Skin of body (tissue), 2 donors: ENCODE measurements around the gene GDI2. TPM values are rescaled to one million over a fixed set of nuclear protein-coding genes. Genes with fewer than 3 reads are reported as not detected.
"Not testable (repeated sequence)": the region's sequence is repeated elsewhere in the genome, so short reads cannot be mapped to it uniquely, and the experiment has no call there.

Experiments used
- DNase-seq: peaks from one replicate; lab custom pipeline; 2025; lab: John Stamatoyannopoulos, UW
- total RNA-seq: library from RNA; depleted of rRNA; stranded (reverse); fragments of >200 nt; gene quantifications from one replicate; pipeline ENCODE4 v1.2.3, GENCODE V29; 2014

GDI2 gene
- total RNA-seq, 1 donor from 2014 or later = 307 TPM

DNA sequence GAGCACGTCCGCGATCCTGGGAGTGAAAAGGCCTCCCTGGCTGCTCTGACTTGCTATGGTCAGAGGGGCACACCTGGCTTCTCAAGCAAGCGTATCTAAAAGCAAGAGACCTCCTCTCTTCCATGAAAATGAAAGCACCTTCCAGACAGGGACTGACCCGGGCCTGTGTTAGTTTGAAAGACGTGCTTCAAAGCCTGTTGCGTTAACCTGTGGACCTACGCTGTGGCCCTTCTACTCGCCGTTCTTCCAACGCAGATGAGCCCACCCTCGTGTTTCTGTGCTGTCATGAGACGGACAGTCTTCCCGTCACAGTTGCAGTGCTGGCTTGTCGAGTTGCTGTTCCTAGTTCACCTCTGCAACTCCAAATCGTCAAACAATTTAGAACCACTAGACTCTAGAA, 15.5 kb upstream of the GDI2 start:
- DNase-seq = no peak

DNA sequence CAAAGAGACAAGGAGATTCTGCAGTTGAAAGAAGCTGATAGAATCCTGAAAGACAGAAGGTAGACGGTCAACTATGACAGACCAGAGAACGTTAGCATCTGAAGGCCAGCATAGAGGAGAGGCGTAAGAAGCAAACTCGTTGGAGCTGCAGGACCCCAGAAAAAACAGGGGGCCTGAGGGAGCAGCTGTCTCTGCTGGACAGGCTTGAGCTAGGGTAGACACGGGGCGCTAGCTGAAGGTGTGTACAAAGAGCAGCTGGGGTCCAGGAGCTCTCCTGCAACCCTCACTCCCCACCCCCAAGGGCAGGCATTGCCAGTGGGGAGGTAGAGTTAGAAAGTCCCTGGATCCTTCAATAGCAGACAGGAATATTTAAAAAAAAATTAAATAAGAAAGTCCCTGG, 14.6 kb upstream of the GDI2 start:
- no peak for DNase-seq

DNA sequence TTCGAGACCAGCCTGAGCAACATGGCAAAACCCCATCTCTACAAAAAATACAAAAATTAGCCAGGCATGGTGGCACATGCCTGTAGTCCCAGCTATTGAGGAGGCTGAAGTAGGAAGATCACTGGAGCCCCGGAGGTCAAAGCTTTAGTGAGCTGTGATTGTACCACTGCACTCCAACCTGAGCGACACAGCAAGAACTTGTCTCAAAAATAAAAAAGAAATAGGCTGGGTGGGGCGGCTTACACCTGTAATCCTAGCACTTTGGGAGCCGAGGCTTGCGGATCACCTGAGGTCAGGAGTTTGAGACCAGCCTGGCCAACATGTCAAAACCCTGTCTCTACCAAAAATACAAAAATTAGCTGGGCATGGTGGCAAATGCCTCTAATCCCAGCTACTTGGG, 13.3 kb upstream of the GDI2 start:
- DNase-seq = not testable (repeated sequence)

DNA sequence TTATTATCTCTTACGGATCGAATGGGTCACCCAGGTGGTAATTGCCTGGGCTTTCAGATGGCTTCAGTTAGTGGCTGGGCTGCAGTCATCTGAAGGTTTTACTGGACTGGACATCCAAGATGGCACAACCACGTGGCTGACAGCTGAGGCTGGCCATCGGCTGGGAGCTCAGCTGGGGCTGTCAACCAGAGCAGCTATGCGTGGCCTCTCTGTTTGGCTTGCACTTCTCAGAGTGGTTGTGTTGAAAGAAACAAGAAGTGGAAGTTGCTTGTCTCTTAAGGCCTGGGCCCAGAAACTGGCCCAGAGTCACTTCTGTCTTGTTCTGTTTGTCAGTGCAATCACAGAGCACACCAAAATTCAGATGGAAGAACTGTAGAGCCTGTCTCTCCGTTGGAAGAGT, 5.7 kb upstream of the GDI2 start:
- no peak for DNase-seq

DNA sequence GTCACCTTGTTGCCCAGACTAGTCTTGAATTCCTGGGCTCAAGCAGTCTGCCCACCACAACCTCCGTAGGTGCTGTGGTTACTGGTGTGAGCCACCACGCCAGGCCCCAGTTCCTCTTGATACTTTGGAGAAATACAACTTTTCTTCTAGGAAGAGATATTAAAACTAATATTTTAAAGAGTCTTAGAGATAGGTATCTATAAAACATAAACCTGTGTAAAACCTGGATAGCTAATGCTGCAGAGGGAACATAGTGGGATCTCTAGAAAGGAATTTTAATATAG, 4.8 kb upstream of the GDI2 start:
- DNase-seq = no peak

DNA sequence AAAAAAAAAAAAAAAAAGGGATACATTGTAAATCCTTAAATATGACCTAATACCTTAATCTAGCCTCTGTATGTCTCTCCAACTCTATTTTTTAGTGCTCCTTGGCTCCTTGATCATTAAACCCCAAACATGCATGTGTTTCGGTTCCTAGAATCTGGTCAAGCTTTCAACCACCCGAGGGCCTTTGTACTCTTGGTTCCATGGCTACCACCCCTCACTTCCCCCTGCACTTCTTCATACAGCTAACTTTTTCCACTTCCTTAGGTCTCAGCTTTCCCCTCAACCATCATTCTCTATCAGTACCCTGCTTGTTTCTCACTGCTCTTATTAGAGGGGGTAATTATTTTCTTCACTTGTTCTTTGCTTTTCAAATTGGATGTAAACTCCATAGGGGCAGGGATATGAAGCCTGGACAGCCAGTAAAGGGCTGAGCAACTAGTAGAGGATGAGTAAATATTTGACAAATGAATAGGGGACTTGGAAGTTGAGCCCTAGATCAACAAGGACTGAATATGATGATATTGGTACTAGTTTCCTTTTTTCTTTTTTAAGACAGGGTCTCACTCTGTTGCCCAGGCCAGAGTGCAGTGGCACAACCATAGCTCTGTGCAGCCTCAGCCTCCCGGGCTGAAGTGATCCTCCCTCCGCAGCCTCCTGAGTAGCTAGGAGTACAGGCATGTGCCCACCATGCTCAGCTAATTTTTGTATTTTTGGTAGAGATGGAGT, 4.3 kb upstream of the GDI2 start:
- no peak for DNase-seq

DNA sequence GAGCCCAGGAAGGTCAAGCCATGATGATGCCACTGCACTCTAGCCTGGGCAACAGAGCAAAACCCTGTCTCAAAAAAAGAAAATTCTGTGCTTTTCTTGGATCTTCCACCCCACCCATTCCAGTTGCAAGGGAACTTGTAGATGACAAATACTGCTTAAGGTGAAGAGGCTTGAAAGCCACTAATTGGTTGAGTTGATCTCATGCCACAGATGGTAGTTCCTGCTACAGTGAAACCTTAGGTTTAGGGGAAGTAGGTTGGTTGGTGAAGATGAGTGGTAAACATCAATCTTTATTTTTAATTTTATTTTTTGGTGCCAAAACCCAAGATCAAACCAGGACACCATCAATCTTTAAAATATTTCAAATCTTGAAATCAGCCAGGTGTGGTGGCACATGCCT, 2.9 kb upstream of the GDI2 start:
- DNase-seq = no peak

DNA sequence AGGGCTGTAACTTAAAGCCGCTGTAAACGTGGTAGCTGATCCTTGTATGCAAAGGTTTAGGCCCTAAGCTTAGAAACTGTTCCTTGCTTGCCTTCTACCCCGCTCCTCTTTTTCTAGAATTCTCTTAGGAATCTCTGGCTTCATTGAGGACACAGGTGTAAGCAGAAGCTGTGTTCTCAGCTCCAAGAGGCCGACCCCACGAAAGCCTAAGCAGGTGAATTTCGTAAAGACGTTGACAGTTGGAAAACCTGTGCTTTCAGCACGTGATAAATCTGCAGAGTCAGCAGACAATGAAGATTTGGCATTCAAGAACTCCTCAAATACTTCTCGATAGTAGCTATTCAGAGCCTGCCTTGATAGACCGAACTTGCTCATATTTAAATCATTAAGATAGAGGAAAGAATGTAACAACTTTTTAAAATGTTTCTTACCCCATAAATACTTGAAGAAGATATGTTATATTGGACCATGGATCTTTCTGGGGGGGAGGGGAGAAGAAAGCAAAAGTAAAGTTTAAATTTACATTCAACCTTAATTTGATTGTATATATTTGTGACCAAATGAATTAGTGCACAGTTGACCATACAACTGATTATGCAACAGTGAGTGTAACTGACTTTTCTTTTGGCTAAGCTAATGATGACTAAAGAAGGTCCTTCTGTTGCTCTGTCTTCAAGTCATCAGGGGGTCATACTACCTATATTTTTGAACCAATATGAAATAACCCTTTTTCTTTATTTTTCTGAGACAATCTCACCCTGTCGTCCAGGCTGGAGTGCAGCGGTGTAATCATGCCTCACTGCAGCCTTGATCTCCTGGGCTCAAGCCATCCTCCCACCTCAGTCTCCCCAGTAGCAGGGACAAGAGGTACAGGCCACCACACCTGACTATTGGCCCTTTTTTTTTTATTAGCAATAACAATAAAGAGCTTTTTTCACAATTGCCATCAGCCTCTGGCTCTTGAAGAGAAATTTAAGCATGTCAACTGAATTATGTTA, 1.2 kb upstream of the GDI2 start:
- DNase-seq = peak; percentile 36

DNA sequence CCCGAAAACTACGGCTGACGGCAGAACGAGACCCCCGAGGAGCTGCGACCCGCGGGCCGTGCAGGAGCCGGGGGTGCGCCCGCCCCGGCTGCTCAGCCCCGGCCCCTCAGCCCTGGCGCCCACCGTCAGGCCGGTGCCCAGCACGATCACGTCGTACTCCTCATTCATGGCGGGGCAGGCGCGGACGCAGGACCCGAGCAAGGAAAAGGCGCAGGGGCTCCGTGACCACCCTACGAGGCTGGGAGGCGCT, 218 bp downstream of the GDI2 start:
- no peak for DNase-seq

DNA sequence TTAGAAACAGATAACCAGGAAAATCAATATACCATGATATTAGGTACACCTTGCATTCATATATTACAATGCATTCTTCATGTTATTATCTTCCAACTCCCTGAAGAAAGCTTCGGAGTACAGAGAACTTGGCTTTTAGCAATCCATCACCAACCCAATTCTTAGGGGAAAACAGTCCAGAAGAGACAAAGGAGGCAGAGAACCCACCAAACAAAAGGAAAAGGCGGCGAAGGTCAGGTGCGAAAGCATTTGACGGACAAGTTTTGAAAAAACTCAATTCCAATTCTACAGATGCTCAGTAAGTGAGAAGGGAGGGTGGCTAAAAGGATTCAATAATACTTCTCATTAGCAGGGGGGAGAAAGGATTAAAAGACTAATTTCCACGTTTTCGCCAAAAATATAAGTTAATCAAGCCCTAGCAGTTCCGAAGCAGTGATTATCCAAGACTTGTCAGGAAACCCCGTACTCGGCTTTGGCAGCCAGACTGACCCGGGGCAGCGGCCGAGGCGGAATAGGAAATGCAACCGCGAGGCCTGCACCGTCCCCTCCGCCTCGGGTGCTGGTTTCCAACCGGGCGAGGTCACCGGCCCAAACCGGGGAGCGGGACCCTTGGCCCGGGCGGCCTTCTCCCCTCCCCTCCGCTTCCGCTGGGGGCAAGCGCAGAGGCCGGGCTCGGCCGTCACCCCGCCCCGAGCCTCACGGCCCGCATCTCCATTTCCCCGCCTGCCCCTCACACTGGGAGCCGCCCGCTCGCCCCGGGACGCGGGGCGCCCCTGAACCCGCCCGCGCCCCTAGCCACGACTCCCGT, 747 bp downstream of the GDI2 start:
- DNase-seq = peak; percentile 3

DNA sequence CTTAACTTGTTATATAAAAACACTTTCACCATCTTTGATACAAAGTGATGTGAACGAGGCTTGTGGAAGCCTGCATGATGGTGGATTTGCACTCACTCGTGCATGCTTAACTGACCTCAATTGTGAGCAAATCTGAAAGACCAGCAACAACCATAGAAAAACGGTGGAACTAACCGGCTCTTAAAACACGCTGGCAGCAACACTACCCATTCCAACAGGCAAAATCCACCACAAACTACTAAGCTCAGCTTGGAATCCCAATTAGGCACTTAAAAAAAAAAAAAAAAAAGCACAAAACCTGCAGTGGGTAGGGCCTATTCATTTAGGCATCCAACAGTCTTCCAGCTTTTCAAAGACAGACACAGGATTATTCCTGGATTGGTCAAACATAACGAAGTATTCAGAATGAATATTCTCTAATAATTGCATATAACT, 1.8 kb downstream of the GDI2 start:
- DNase-seq = no peak

DNA sequence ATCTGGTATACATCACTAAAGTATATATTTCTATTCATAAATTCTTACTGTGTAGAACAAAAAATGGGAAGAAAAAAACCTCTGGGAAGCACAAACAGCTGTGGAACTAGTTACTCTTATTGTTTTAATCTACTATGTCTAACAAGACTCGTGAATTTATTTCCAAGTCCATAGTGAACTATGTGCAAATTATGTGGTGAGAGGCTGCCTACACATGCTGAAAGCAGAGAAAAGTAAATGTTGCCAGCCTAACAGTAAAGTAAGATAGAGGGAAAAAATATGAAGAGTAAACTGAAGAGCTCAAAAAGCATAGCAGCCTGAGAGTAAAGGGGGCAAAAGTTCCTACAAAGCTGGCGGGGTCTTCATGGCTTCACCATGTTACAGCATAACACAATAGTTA, 3.0 kb downstream of the GDI2 start:
- peak; percentile 8 for DNase-seq

DNA sequence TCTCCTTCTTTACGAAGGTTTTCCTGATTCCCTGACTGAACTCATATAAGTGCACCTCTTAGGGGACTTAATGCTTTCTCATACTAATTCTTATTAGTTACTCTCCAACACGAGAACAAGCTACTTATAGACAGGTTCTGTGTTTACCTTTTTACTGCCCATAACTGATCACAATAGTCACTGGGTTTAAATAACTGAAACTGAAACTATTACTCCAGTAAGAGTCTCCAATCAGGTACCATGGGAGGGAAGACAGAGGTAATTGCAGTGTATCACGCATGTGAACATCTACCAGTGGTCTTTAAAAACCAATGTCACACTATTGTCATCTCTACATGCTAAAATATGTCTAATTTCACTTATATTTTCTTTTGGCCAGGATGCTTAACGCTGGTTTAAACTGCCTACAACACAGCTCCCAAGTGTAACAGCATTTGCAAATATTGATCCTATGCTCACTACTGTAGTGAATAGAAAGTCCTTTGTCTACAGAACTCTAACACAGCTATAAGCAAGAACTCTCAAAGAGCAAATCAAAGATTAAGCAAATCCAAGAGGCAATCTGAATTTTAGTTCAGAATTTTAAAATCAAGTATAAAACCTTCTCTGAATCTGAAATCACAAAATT, 3.6 kb downstream of the GDI2 start:
- no peak for DNase-seq

DNA sequence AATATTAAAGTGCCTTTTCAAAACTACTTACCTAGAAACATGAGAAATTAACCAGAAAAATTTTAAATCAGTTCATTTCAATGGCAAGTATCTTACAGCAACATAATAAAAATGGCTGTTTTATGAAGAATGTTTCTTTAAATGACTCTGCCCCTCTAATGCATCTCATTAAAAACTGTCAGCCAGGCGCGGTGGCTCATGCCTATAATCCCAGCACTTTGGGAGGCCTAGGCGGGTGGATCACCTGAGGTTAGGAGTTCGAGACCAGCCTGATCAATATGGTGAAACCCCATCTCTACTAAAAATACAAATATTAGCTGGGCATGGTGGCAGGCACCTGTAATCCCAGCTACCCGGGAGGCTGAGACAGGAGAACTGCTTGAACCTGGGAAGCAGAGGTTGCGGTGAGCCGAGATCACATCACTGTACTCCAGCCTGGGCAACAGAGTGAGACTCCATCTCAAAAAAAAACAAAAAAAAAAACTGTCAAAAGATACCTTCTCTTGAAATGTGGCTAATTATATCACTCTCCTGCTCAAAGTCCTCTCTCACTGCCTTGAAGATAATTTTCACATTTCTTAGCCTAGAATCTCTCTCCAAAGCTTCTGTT, 4.3 kb downstream of the GDI2 start:
- DNase-seq = not testable (repeated sequence)

DNA sequence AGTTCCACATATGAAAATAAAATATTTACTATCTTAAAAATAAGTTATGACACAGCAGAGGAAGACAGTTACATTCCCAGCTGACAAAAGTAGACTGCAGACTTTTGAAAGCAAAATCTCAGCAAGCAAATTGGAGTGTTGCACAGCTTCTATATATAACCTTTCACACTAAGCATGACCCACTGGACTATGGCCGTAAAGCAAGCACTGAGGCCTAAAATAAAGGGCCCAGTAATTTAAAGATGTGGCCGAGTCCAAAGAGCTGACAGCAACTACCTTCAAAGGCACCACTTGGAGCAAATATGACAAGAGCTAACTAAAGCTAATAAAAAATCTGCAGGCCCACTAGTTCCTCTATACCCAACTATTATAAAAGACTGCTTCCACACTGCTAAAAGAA, 6.5 kb downstream of the GDI2 start:
- DNase-seq = no peak

DNA sequence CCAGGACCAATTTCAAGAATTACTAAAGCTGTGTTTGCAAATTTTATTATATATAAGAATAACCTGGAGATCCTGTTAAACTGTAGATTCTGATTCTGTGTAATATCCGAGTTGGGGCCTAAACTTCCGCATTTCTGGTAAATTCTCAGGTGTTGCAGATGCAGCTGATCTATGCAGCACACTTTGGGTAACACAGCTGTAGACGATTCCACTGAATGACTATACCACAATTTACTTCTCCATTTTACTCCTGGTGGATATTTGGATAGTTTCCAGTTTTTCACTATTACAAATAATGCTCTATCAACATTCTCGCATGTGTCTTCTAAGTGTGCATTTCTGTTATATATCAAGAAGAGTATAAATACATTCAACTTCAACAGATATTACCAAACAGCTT, 7.5 kb downstream of the GDI2 start:
- DNase-seq = no peak

DNA sequence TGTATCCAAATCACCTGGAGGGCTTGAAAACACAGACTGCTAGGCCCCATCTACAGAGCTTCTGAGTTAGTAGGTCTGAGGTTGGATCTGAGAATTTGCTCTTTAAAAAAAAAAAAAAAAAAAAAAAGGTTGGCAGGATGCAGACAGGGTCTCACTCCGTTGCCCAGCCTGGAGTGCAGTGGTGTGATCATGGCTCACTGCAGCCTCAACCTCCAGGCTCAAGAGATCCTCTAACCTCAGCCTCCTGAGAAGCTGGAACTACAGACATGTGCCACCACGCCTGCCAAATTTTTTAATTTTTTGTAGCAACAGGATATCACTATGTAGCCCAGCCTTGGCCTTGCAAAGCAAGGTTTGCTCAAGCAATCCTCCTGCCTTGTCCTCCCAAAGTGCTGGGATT, 8.0 kb downstream of the GDI2 start:
- no peak for DNase-seq

DNA sequence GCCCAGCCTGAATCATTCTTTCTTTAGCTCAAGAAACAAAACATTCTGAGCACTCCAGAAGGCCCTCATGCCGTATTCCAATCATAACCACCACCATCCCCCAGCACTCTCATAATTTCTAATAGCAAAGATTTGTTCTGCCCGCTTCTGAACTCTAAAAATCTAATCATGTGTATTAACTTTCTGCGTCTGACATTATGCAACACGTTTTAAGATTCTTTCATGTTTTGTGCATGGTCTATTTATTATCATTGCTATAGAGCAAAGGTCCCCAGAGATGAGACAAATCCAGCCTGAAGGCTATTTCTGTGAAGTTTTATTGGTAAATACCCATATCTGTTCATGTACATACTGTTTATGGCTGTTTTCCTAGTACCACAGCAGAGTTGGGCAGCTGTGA, 8.8 kb downstream of the GDI2 start:
- DNase-seq = no peak

DNA sequence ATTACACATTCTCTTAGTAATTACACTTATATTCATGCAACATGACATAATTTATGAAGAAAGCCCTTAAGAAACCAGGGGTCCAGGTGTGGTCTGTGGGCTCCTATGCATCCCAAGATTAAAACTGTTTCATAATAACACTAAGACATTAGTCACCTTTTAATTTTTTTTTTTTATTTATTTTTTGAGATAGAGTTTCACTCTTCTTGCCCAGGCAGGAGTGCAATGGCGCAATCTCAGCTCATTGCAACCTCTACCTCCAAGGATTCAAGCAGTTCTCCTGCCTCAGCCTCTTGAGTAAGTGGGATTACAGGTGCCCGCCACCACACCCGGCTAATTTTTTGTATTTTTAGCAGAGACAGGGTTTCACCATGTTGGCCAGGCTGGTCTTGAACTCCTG, 12.5 kb downstream of the GDI2 start:
- no peak for DNase-seq

DNA sequence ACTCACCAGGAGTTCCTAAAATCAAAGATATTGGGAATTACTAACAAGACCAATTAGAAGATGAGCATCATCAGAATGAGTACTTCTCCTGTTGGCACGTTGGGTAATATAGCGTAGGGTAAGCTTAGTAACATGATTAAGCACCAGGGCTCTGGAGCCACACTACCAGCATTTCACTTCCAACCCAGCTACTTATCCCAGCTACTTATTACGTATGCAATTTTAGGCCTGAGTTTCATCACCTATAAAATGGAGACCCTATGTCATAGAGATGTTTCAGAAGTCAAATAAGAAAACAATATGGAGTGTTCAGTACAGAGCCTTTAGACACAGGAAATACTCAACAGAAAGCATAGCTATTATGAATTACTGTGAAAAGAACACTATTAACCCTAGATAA, 19.0 kb downstream of the GDI2 start:
- DNase-seq = no peak

DNA sequence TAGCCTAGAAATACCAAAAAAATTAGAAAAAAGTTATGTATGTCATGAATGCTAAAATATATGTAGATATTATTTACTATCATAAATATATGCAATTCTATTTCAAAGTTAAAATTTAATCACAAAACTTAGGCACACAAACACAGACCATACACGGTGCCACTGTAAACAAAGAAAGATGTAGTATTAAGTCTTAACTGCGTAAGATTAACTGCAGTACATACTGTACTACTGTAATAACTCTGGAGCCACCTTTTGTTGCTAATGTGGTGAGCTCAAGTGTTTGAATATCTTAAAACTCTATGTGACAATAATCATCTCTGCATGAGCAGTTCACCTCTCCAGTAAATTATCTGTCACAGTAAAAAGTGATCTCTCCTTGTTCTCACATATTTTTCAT, 23.6 kb downstream of the GDI2 start:
- no peak for DNase-seq

DNA sequence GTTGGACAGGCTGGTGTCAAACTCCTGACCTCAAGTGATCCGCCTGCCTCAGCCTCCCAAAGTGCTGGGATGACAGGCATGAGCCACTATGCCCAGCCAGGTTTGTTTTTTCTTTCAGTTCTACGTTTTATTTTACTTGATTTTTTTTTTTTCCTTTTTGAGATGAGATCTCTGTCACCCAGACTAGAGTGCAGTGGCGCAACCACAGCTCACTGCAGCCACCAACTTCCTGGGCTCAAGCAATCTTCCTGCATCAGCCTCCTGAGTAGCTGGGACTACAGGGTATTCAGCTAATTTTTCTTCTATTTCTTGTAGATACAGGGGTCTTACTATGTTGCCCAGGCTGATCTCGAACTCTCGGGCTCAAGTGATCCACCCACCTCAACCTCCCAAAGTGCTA, 24.3 kb downstream of the GDI2 start:
- no peak for DNase-seq
